Measurements from ENCODE around the gene HHATL. TPM values are rescaled to one million over a fixed set of nuclear protein-coding genes. Genes with fewer than 3 reads are reported as not detected.

Gene HHATL
- total RNA-seq, 1 donor from 2014 or later = not detected

DNA sequence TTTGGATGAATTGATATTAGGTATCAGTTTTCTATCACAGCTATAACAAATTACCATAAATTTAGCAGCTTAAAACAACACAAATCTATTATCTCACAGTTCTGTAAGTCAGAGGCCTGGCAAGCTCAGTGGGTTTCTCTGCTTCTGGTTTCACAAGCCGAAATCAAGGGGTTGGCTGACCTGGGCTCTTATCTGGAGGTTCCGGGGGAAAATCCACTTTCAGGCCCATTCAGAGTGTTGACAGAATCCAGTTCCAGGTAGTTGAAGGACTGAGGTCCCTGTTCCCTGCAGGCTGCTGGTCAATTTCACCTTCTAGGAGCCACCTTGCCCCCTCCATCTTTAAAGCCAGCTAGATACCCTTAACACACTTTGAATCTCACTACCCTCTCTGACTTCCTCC lies 11.1 kb upstream of the HHATL start:
- no peak for DNase-seq (ENCODE audit: low read depth in 2 of 2)

DNA sequence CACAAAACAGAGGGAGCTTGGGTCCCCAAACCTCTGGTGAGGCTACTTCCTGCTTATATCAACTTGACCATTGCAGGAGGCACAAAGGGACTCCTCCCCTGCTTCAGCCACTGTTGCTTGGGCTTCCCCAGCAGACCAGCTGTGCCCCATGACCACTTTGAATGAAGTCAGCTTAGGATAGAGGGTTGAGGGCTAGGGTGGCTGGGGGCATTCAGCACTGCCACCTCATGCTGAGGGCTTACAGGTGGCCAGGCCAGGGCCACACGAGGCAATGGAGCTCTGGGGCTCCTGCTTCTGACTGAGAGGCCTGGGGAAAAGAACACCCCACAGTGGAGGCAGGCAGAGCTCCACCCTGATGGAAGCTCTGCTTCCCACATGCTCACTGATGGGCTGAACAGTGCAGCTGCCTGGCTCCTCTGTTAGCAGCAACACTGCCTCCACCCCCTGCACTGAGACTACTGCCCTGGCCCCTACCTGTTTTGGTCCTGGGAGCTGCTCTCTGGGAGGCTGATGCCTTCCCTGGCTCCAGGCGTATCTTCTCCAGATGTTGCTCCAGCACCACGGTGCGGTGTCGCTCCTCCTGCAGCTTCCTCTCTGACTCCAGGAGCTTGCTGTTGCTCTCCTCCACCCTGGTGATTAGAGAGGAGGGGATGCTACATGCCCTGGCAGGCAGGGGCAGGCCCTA lies 10.2 kb upstream of the HHATL start:
- DNase-seq (ENCODE audit: low read depth in 2 of 2) = no peak

DNA sequence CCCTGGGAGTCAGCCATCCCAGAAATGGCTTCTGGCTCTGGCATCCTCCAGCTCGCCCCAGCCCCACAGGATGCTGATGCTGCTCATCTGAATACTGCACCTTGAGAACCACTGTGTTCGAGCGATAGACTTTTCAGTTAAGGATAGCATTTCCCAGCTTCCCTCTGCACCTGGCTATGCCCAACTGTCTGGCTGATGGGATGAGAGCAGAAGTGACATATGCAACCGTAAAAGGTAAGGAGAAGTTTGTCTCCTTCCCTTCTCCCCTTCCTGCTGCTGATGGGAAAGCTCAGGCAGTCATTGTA lies 9.7 kb upstream of the HHATL start:
- DNase-seq (ENCODE audit: low read depth in 2 of 2) = no peak

GRCh38 chr3:42711491-42712343 lies 9.1 kb upstream of the HHATL start:
- DNase-seq (ENCODE audit: low read depth in 2 of 2) = no peak

- DNase-seq (ENCODE audit: low read depth in 2 of 2) = no peak
These were observed 7.9 kb upstream of the HHATL start for GRCh38 chr3:42710323-42711021.

DNA sequence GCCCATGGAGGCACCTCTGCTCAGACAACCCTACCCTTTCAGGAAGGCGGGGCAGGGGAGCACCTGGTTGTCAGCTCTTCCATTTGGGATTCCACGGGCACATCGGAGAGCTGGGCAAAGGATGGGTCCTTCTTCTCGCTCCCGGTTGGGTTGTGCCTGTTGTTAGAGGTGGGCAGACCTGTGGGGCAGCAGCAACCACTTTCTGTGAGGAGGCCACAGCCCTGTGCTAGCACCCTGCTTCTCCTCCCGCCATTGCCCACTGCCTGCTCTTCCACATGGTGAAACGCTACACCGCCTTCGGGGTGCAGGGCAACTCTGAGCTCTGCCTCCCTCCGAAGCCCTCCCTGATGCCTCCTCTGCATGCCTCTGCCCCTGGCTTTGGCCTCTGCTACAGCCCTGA lies 7.0 kb upstream of the HHATL start:
- no peak for DNase-seq (ENCODE audit: low read depth in 2 of 2)

- no peak for DNase-seq (ENCODE audit: low read depth in 2 of 2)
These were observed 6.1 kb upstream of the HHATL start for GRCh38 chr3:42708611-42709151.

DNA sequence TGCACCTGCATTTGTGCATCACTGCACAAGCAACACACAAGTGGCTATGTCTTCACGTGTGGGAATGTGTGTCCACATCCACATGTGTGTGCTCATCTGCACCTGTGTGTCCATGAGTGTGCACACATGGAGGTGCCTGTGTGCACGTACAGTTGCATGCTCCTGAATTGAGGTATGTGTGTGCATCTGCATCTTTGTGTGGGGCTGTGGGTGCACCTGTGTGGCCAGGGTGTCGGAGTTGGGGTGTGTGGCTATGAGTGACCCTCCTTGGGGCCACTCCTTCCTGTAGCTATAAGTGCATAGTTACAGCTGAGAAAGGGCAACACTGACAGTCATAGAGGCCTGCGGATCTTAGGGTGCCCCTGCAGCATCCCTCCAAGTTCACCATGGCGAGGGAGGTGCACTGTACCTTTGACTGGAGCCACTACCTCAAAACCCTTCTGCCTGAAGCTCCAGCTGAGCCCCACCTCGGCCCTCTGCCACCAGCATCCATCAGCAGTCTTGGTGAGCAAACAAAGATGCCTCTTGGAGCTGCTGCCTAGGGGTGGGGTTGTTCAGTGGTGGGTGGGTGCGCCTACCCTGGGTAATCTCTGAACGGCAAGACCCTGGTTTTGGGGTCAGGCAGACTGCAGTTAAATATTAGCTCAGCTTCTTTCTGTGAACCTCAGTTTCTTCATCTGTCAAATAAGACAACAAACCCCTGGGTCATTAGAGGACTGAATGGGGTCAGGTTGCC lies 5.2 kb upstream of the HHATL start:
- no peak for DNase-seq (ENCODE audit: low read depth in 2 of 2)

- no peak for DNase-seq (ENCODE audit: low read depth in 2 of 2)
These were observed 4.4 kb upstream of the HHATL start for GRCh38 chr3:42706721-42707619.

- DNase-seq (ENCODE audit: low read depth in 2 of 2) = no peak
These were observed 3.5 kb upstream of the HHATL start for GRCh38 chr3:42705962-42706585.

- no peak for DNase-seq (ENCODE audit: low read depth in 2 of 2)
These were observed 2.6 kb upstream of the HHATL start for GRCh38 chr3:42705058-42705767.

DNA sequence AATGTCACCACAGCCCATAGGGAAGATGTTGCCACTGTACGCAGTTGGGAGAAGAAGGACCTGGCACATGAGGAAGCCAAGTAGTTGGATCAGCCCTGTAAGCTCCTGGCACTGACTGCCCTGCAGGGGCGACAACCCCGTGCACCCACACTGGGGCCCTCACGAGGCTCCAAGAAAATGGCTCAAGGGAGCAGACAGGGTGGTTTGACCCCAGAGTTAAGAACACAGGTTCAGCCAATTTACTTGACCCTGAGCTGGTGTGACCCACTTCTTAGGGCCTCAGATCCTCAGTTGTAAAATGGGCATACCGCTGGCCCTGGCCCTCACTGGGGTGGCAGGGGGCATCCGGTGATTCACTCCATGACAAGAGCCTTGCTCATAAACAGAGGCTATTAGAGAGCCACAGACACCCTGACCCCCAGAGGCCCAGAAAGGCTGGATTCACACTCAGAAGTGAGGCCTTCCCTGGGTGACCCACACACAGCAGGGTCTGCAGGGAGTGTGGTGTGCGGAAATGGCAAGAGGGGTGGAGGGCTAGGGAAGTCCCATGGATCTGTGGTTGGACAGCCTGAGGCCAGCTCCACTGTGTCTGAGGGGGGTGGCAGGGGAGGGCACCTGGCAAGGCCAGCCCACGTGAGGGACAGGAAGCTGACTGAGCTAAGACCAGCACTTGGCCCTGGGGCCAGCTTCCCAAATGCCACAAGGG lies 1.7 kb upstream of the HHATL start:
- DNase-seq (ENCODE audit: low read depth in 2 of 2) = no peak

DNA sequence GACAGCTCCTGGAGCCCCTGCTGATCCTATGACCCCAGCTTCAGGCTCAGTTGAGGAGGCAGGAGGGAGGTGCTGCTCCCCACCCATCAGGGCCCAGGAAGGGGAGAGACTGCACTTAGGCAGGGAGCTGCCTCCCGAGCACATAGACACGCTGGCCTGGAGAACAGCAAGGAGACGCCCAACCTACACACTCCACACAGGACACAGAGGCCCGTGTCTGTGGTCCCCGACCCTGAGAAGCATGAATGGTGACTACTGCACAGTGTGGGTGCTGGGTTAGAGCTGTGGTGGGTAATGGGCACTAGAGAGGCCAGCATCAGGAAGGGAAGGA lies 1.1 kb upstream of the HHATL start:
- DNase-seq (ENCODE audit: low read depth in 2 of 2) = no peak

- no peak for DNase-seq (ENCODE audit: low read depth in 2 of 2)
These were observed 540 bp upstream of the HHATL start for GRCh38 chr3:42702982-42703694.

DNA sequence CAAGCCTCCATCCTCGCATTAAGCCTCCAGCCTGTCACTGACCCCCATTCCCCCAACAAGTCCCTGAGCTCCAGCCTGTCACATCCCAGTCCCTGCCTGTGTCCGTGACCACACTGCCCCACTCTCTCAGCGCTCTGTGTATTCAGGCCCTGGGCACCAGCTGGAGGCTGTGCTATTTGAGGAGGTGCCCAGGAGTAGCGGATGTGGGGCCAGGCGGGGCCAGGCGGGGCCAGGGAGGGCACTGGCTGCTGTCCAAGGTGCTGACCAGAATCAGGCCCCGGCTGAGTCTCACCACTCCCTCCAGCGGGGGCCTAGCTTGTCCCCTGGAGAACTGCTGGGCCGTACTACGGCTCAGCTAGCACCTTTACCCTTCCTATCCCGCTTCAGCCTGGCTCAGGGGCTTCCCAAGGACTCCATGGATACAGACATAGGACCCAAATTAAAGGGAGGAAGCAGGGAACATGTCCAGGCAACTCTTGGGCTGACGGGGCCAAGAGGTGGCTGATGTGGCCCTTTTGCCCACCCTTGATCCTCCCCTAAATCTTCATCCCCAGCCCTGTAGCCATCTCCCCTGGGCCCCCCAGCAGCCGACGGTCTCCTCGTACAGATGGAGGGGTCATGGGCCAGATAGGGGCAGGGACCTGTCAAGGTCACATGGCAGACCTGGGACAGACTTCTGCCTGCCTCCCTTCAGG lies 1.1 kb downstream of the HHATL start:
- peak in 1 of 2 donors; percentile 29 for DNase-seq (ENCODE audit: low read depth in 2 of 2)

- DNase-seq (ENCODE audit: low read depth in 2 of 2) = no peak
These were observed 2.0 kb downstream of the HHATL start for GRCh38 chr3:42700366-42701288.
